Left ventricle myocardium inferior (tissue), 1 donor: ENCODE measurements around the gene FITM1. TPM values are rescaled to one million over a fixed set of nuclear protein-coding genes. Genes with fewer than 3 reads are reported as not detected.
"Not testable (repeated sequence)": the region's sequence is repeated elsewhere in the genome, so short reads cannot be mapped to it uniquely, and the experiment has no call there.

Source experiments
- DNase-seq: peaks from one replicate; pipeline ENCODE4 v3.0.0-alpha.2; 2020
- H3K27ac ChIP-seq: fragments of 200-600 bp; replicated peaks from 2 replicates; pipeline ENCODE4 v1.8.0; 2021
- H3K27me3 ChIP-seq: fragments of 200-600 bp; 2 replicates; pipeline ENCODE4 v1.8.0; 2021; ENCODE audit warnings: low read depth
- H3K36me3 ChIP-seq: fragments of 200-600 bp; 2 replicates; pipeline ENCODE4 v1.8.0; 2021
- H3K4me1 ChIP-seq: fragments of 200-600 bp; 2 replicates; pipeline ENCODE4 v1.8.0; 2021
- H3K4me3 ChIP-seq: fragments of 200-600 bp; 2 replicates; pipeline ENCODE4 v1.8.0; 2021; ENCODE audit warnings: mild to moderate bottlenecking, moderate library complexity
- H3K9me3 ChIP-seq: fragments of 200-600 bp; replicated peaks from 2 replicates; pipeline ENCODE4 v1.8.0; 2021
- CTCF ChIP-seq: fragments of 200-600 bp; IDR thresholded peaks from 2 replicates; pipeline ENCODE4 v1.8.0; 2021; ENCODE audit warnings: antibody characterized with exemption, mild to moderate bottlenecking, borderline replicate concordance
- intact Hi-C: fragments of 100-400 bp; cut with micrococcal nuclease; formaldehyde crosslinking; loops from one replicate; pipeline ENCODE4 v1.11.0; 2022
- total RNA-seq: library from RNA; stranded (reverse); fragmentation: NEBNext Ultra II Directional; extraction: Animal tissue kit (Norgen Biotek cat#: 25700); gene quantifications from one replicate; pipeline ENCODE4 v1.2.1, GENCODE V29; 2021
- donor health status: DM: no; HTN: yes; CAD: no; lungs with severe emphysema.

The FITM1 gene
- total RNA-seq, 1 donor from 2014 or later = 148 TPM

- DNase-seq = no peak
- Histone ChIP-seq H3K27ac (no peak overlapping the region), H3K4me1 (no peaks in the 10 kb centered on the region), H3K9me3 (no peaks in the 10 kb centered on the region), H3K27me3 (no peaks in the 10 kb centered on the region), H3K36me3 (peaks cover 3% of the 10 kb centered on the region), H3K4me3 (no peak overlapping the region)
- intact Hi-C loops = no loop called here
- TF ChIP-seq CTCF = no peak
Measured at GRCh38 chr14:24102357-24103048, 28.0 kb upstream of the FITM1 start.

GRCh38 chr14:24103451-24103850, 27.0 kb upstream of the FITM1 start:
- no peak overlapping the region for H3K27ac ChIP-seq
- H3K36me3 ChIP-seq = no peaks in the 10 kb centered on the region
- no peaks in the 10 kb centered on the region for H3K27me3 ChIP-seq
- TF ChIP-seq CTCF = no peak
- intact Hi-C loops = no loop called here
- peaks cover 1% of the 10 kb centered on the region for H3K4me1 ChIP-seq
- H3K4me3 ChIP-seq = no peak overlapping the region
- no peaks in the 10 kb centered on the region for H3K9me3 ChIP-seq
- DNase-seq = no peak

- not testable (repeated sequence) for H3K4me1 ChIP-seq, H3K4me3 ChIP-seq, H3K27ac ChIP-seq, H3K27me3 ChIP-seq, H3K9me3 ChIP-seq, DNase-seq, H3K36me3 ChIP-seq
- intact Hi-C loops = loop anchor here (5.0 kb wide), 1 partner anchor 43 kb away; no protein-coding TSS in a partner anchor
Measured at GRCh38 chr14:24105609-24106239, 24.7 kb upstream of the FITM1 start.

- Histone ChIP-seq H3K4me3 (no peak overlapping the region), H3K36me3 (no peaks in the 10 kb centered on the region), H3K27ac (no peak overlapping the region), H3K27me3 (no peaks in the 10 kb centered on the region), H3K9me3 (no peaks in the 10 kb centered on the region), H3K4me1 (peaks cover 10% of the 10 kb centered on the region)
- TF ChIP-seq CTCF = no peak
- intact Hi-C loops = loop anchor here (5.0 kb wide), 1 partner anchor 44 kb away; no protein-coding TSS in a partner anchor
- no peak for DNase-seq
Measured at GRCh38 chr14:24106672-24107271, 23.7 kb upstream of the FITM1 start.

- intact Hi-C loops = loop anchor here (5.0 kb wide), 1 partner anchor 46 kb away; no protein-coding TSS in a partner anchor
- Histone ChIP-seq H3K4me3 (no peak overlapping the region), H3K27me3 (no peaks in the 10 kb centered on the region), H3K4me1 (peaks cover 13% of the 10 kb centered on the region), H3K36me3 (no peaks in the 10 kb centered on the region), H3K27ac (peak overlapping the region; percentile 37), H3K9me3 (no peaks in the 10 kb centered on the region)
- TF ChIP-seq CTCF = no peak
- no peak for DNase-seq
Measured at GRCh38 chr14:24108336-24108874, 22.1 kb upstream of the FITM1 start.
